Measurements from ENCODE around the gene NSMCE1. TPM values are rescaled to one million over a fixed set of nuclear protein-coding genes. Genes with fewer than 3 reads are reported as not detected.

Gene NSMCE1
- total and polyA plus RNA-seq, 2 of the 4 experiments (the other 2 are of a cell fraction) = 47.5 to 120 TPM

DNA sequence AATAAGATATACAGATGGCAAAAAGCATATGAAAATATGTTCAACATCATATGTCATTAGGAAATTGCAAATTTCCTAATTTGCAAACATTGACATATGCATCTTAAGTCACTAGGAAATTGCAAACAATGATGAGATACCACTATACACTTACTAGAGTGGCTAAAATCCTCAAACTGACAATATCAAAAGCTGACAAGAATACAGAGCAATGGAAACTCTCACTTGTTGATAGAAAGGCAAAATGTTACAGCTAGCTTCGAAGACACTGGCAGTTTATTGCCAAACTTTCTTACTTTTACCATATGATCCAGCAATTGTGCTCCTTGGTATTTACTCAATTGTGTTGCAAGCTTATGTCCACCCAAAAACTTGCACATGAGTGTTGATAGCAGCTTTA lies 40.2 kb upstream of the NSMCE1 start:
- Histone ChIP-seq H2AK5ac (ENCODE audit: low read depth, low read length) (no peak overlapping the region), H2AFZ (replicated peaks; ENCODE audit: low read length, poor library complexity) (no peak overlapping the region), H2BK15ac (ENCODE audit: low read depth, low read length) (no peak overlapping the region), H2AK9ac (replicated peaks; ENCODE audit: low read depth, low read length, poor library complexity) (no peak overlapping the region), H4K91ac (ENCODE audit: insufficient read depth, low read depth, low read length) (no peak overlapping the region), H2BK120ac (ENCODE audit: low read depth, low read length) (no peak overlapping the region), H2BK5ac (ENCODE audit: low read depth, low read length, poor library complexity, severe bottlenecking) (no peak overlapping the region), H3K9ac (ENCODE audit: low read depth, low read length) (no peak overlapping the region), H3K14ac (replicated peaks; ENCODE audit: low read depth, low read length) (no peak overlapping the region), H3K23ac (ENCODE audit: low read depth, low read length) (no peak overlapping the region), H3K56ac (ENCODE audit: extremely low read depth, insufficient read depth, low read length) (no peak overlapping the region), H3K9me1 (ENCODE audit: insufficient read depth, low read length) (peaks cover 3% of the 10 kb centered on the region; the same call in 1 of the 2 replicates), H4K5ac (ENCODE audit: low read depth, low read length) (no peak overlapping the region), H3K4me1 (ENCODE audit: control insufficient read depth, insufficient read depth, low read length) (no peaks in the 10 kb centered on the region), H3K18ac (ENCODE audit: low read depth, low read length) (no peak overlapping the region), H3K9me3 (ENCODE audit: control insufficient read depth, insufficient read depth, low read length) (no peaks in the 10 kb centered on the region), H3K4me3 (ENCODE audit: insufficient read depth, low read depth, low read length) (no peak overlapping the region), H3K79me1 (ENCODE audit: low read depth in 1 of 2, low read length in 2 of 2) (peaks cover 0 to 10% of the 10 kb centered on the region in 2 experiments; a peak in 2 of 4 replicates), H2BK20ac (ENCODE audit: low read depth, low read length) (no peak overlapping the region), H4K20me1 (ENCODE audit: insufficient read depth, low read length) (no peaks in the 10 kb centered on the region), H3K4ac (ENCODE audit: low read depth, low read length) (no peak overlapping the region), H3K36me3 (ENCODE audit: control insufficient read depth, insufficient read depth, low read length) (no peaks in the 10 kb centered on the region), H4K8ac (ENCODE audit: low read depth in 2 of 2, low read length in 2 of 2) (no peak overlapping the region), H3K4me2 (ENCODE audit: low read depth, low read length) (no peak overlapping the region), H3K27me3 (ENCODE audit: control insufficient read depth, insufficient read depth, low read length) (no peaks in the 10 kb centered on the region), H3K27ac (ENCODE audit: insufficient read depth, low read length) (no peak overlapping the region)
- TF ChIP-seq SMC3 (IDR thresholded peaks at IDR 0.05; ENCODE audit: low read depth, low read length) (no peak), USF2 (IDR thresholded peaks at IDR 0.05; ENCODE audit: low read depth, low read length) (no peak), RCOR1 (IDR thresholded peaks at IDR 0.05; ENCODE audit: insufficient replicate concordance, low read length) (no peak), CHD1 (IDR thresholded peaks at IDR 0.05; ENCODE audit: low read depth, low read length) (no peak), NFE2L2 (IDR thresholded peaks at IDR 0.05; ENCODE audit: low read depth, low read length) (no peak), FOS (IDR thresholded peaks at IDR 0.05; ENCODE audit: low read depth, low read length) (no peak), RAD21 (IDR thresholded peaks at IDR 0.05; ENCODE audit: low read length) (no peak), CEBPB (IDR thresholded peaks at IDR 0.05; ENCODE audit: low read depth, low read length) (no peak), MAFK (IDR thresholded peaks at IDR 0.05; ENCODE audit: low read depth, low read length) (no peak), MAZ (IDR thresholded peaks at IDR 0.05; ENCODE audit: borderline replicate concordance, low read depth, low read length) (no peak), MXI1 (IDR thresholded peaks at IDR 0.05; ENCODE audit: borderline replicate concordance, low read depth, low read length) (no peak), BHLHE40 (IDR thresholded peaks at IDR 0.05; ENCODE audit: low read depth, low read length) (no peak), RFX5 (IDR thresholded peaks at IDR 0.05; ENCODE audit: low read depth, low read length) (no peak), POLR2A (IDR thresholded peaks at IDR 0.05; ENCODE audit: low read depth, low read length) (no peak)
- TF ChIP-seq, protein P1, sequence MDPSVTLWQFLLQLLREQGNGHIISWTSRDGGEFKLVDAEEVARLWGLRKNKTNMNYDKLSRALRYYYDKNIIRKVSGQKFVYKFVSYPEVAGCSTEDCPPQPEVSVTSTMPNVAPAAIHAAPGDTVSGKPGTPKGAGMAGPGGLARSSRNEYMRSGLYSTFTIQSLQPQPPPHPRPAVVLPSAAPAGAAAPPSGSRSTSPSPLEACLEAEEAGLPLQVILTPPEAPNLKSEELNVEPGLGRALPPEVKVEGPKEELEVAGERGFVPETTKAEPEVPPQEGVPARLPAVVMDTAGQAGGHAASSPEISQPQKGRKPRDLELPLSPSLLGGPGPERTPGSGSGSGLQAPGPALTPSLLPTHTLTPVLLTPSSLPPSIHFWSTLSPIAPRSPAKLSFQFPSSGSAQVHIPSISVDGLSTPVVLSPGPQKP (IDR thresholded peaks at IDR 0.05; ENCODE audit: borderline replicate concordance, low read depth, low read length) = no peak
- TF ChIP-seq, protein P2, sequence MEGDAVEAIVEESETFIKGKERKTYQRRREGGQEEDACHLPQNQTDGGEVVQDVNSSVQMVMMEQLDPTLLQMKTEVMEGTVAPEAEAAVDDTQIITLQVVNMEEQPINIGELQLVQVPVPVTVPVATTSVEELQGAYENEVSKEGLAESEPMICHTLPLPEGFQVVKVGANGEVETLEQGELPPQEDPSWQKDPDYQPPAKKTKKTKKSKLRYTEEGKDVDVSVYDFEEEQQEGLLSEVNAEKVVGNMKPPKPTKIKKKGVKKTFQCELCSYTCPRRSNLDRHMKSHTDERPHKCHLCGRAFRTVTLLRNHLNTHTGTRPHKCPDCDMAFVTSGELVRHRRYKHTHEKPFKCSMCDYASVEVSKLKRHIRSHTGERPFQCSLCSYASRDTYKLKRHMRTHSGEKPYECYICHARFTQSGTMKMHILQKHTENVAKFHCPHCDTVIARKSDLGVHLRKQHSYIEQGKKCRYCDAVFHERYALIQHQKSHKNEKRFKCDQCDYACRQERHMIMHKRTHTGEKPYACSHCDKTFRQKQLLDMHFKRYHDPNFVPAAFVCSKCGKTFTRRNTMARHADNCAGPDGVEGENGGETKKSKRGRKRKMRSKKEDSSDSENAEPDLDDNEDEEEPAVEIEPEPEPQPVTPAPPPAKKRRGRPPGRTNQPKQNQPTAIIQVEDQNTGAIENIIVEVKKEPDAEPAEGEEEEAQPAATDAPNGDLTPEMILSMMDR (conservative IDR thresholded peaks at IDR 0.05; ENCODE audit: low read depth, low read length) = no peak
- dilution Hi-C loops (cut with HindIII; ENCODE audit: low sequenced_read_pairs, unreplicated experiment) (no loop called here), intact Hi-C loops (cut with micrococcal nuclease) (no loop called here), in situ Hi-C loops (cut with MboI; ENCODE audit: low sequenced_read_pairs) (no loop called here)
- DNase-seq = no peak
- WGBS, 2 experiments (ENCODE audit: extremely low coverage in 2 of 2, insufficient read length in 1 of 2) = no CpG with 5 or more reads among the region's 1 CpG
- ChIA-PET POLR2A (ENCODE audit: unreplicated experiment) (no interaction called here), CTCF (no interaction called here)
- no TSS peak for BruUV-seq (replicated peaks)
- ATAC-seq (ENCODE audit: low read depth) = no peak
